ENCODE results near the gene PDZD2.

The PDZD2 gene

GRCh38 chr5:31702712-31703111 lies 63.8 kb downstream of the PDZD2 start:
- Histone ChIP-seq H3K4me3 (no peak overlapping the region), H3K27ac (no peak overlapping the region)
- DNase-seq (ENCODE audit: low spot score), result no peak
- no peak for TF ChIP-seq CTCF (IDR thresholded peaks at IDR 0.05)

- no peak overlapping the region for H3K4me3 ChIP-seq
- no peak overlapping the region for H3K27ac ChIP-seq
- TF ChIP-seq CTCF (IDR thresholded peaks at IDR 0.05), result no peak
- DNase-seq (ENCODE audit: low spot score), result no peak
Observed at GRCh38 chr5:31703757-31704156, 64.8 kb downstream of the PDZD2 start.

GRCh38 chr5:31706186-31706585 lies 67.3 kb downstream of the PDZD2 start:
- no peak for TF ChIP-seq CTCF (IDR thresholded peaks at IDR 0.05)
- no peak for DNase-seq (ENCODE audit: low spot score)
- H3K4me3 ChIP-seq, result no peak overlapping the region
- H3K27ac ChIP-seq, result no peak overlapping the region

GRCh38 chr5:31707329-31707728 lies 68.4 kb downstream of the PDZD2 start:
- no peak overlapping the region for H3K4me3 ChIP-seq
- TF ChIP-seq CTCF (IDR thresholded peaks at IDR 0.05), result no peak
- no peak for DNase-seq (ENCODE audit: low spot score)
- H3K27ac ChIP-seq, result no peak overlapping the region

- DNase-seq (ENCODE audit: low spot score), result no peak
- Histone ChIP-seq H3K27ac (no peak overlapping the region), H3K4me3 (no peak overlapping the region)
- no peak for TF ChIP-seq CTCF (IDR thresholded peaks at IDR 0.05)
Observed at GRCh38 chr5:31708089-31708488, 69.2 kb downstream of the PDZD2 start.

GRCh38 chr5:31711363-31711762 lies 72.4 kb downstream of the PDZD2 start:
- no peak for TF ChIP-seq CTCF (IDR thresholded peaks at IDR 0.05)
- H3K4me3 ChIP-seq, result no peak overlapping the region
- DNase-seq (ENCODE audit: low spot score), result no peak
- H3K27ac ChIP-seq, result no peak overlapping the region

GRCh38 chr5:31711935-31712592 lies 73.1 kb downstream of the PDZD2 start:
- no peak overlapping the region for H3K27ac ChIP-seq
- no peak for DNase-seq (ENCODE audit: low spot score)
- no peak for TF ChIP-seq CTCF (IDR thresholded peaks at IDR 0.05)
- no peak overlapping the region for H3K4me3 ChIP-seq
